Stimulated activated CD4-positive, alpha-beta T cell treated with anti-CD3 and anti-CD28 coated beads, Interleukin-1b, Interleukin-23, amount 100 ng/mL, for 24 hours (primary cell): ENCODE data around the gene THAP8.

Experiments
- DNase-seq, 4 experiments: peaks; one replicate each; pipeline ENCODE4 v3.0.0-alpha.2; 2020; ENCODE audit warnings: low read depth in 4 of 4, low spot score in 1 of 4

Gene THAP8

GRCh38 chr19:36054119-36054732 is at the start of gene THAP8:
Gene THAP8 (minus strand): TSS chr19:36054285. CDS start chr19:36054217, 68 bp downstream.
- DNase-seq = peak; percentile 95 to 100 (median 99)

- DNase-seq = no peak
Observed at GRCh38 chr19:36103040-36103626, 49.0 kb upstream of the THAP8 start.

- no peak for DNase-seq
Observed at GRCh38 chr19:36101550-36102327, 47.7 kb upstream of the THAP8 start.

- DNase-seq = no peak
Observed at GRCh38 chr19:36100476-36100875, 46.4 kb upstream of the THAP8 start.

GRCh38 chr19:36099166-36099785 is 45.2 kb upstream of the THAP8 start:
- DNase-seq = no peak

- DNase-seq = no peak
Observed at GRCh38 chr19:36097036-36097435, 43.0 kb upstream of the THAP8 start.

GRCh38 chr19:36093687-36094086 is 39.6 kb upstream of the THAP8 start:
- no peak for DNase-seq

GRCh38 chr19:36093146-36093662 is 39.1 kb upstream of the THAP8 start:
- peak in 1 of 4 experiments; percentile 18 for DNase-seq

- no peak for DNase-seq
Observed at GRCh38 chr19:36092566-36092965, 38.5 kb upstream of the THAP8 start.

GRCh38 chr19:36090910-36091695 is 37.0 kb upstream of the THAP8 start:
- DNase-seq = no peak

GRCh38 chr19:36089847-36090246 is 35.8 kb upstream of the THAP8 start:
- DNase-seq = no peak

- no peak for DNase-seq
Observed at GRCh38 chr19:36086326-36086725, 32.2 kb upstream of the THAP8 start.

- no peak for DNase-seq
Observed at GRCh38 chr19:36084231-36085009, 30.3 kb upstream of the THAP8 start.

- DNase-seq = no peak
Observed at GRCh38 chr19:36082916-36083315, 28.8 kb upstream of the THAP8 start.

- DNase-seq = no peak
Observed at GRCh38 chr19:36081894-36082293, 27.8 kb upstream of the THAP8 start.

GRCh38 chr19:36081385-36081784 is 27.3 kb upstream of the THAP8 start:
- DNase-seq = no peak

- no peak for DNase-seq
Observed at GRCh38 chr19:36079389-36079945, 25.4 kb upstream of the THAP8 start.

GRCh38 chr19:36073121-36073876 is 19.2 kb upstream of the THAP8 start:
- no peak for DNase-seq

GRCh38 chr19:36072081-36072480 is 18.0 kb upstream of the THAP8 start:
- no peak for DNase-seq
